ENCODE results near the gene OR5AU1. TPM values are rescaled to one million over a fixed set of nuclear protein-coding genes. Genes with fewer than 3 reads are reported as not detected.

The OR5AU1 gene
- polyA plus RNA-seq, 1 donor (not counting 4 experiments of a cell fraction or from before 2014, with no cell fraction given): not detected

DNA sequence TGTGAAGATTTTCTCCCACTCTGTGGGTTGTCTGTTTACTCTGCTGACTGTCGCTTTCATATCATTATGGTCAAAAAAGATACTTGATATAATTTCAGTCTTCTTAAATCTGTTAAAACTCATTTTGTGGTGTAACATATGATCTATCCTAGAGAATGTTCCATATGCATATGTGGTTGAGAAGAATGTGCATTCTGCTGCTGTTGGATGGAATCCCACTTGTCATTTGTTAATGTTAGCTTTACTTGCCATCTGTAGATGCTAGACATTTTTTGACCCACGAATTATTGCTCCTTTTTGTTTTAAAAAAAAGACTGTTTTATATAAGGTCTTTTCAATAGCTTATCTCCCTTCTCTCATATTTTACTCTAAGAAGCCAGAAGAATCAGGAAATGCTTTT lies 26.3 kb upstream of the OR5AU1 start:
- H3K27ac ChIP-seq (ENCODE audit: control insufficient read depth, insufficient read depth, low read length): no peak overlapping the region
- H4K20me1 ChIP-seq (ENCODE audit: control insufficient read depth, extremely low read depth, insufficient read depth, low read length): no peaks in the 10 kb centered on the region
- H3K9ac ChIP-seq (ENCODE audit: control insufficient read depth, extremely low read depth, insufficient read depth, low read length): no peak overlapping the region
- H2AFZ ChIP-seq (ENCODE audit: control insufficient read depth, low read length): no peak overlapping the region
- no peak for TF ChIP-seq EZH2 (IDR thresholded peaks at IDR 0.05; ENCODE audit: low read length)
- no peak for TF ChIP-seq CTCF (optimal IDR thresholded peaks at IDR 0.05 in 1 of 3, IDR thresholded peaks at IDR 0.05 in 1 of 3, conservative IDR thresholded peaks at IDR 0.05 in 1 of 3; ENCODE audit: extremely low read depth in 1 of 3, insufficient read depth in 2 of 3, low read length in 3 of 3)
- H3K27me3 ChIP-seq (ENCODE audit: control insufficient read depth, extremely low read depth, insufficient read depth, low read length): peaks cover 4% of the 10 kb centered on the region
- DNase-seq (ENCODE audit: low read depth, low spot score): no peak
- H3K4me1 ChIP-seq (ENCODE audit: control insufficient read depth, extremely low read depth, insufficient read depth, low read length): no peaks in the 10 kb centered on the region
- H3K9me3 ChIP-seq (ENCODE audit: control insufficient read depth, low read depth, low read length): no peaks in the 10 kb centered on the region
- H3K79me2 ChIP-seq (ENCODE audit: control insufficient read depth, insufficient read depth, low read length): no peaks in the 10 kb centered on the region
- H3K4me2 ChIP-seq (ENCODE audit: control insufficient read depth, extremely low read depth, insufficient read depth, low read depth, low read length): no peak overlapping the region
- H3K9me1 ChIP-seq (ENCODE audit: control insufficient read depth, extremely low read depth, insufficient read depth, low read length): no peaks in the 10 kb centered on the region
- FAIRE-seq: no peak
- dilution Hi-C loops (cut with MboI; ENCODE audit: extremely low pct_ligation_motif_present, low sequenced_read_pairs): no loop called here
- no peaks in the 10 kb centered on the region for H3K36me3 ChIP-seq (ENCODE audit: control insufficient read depth in 2 of 2, extremely low read depth in 1 of 2, insufficient read depth in 2 of 2, low read length in 2 of 2)
- H3K4me3 ChIP-seq (ENCODE audit: control insufficient read depth in 2 of 3, extremely low read depth in 1 of 3, insufficient read depth in 2 of 3, low read depth in 1 of 3, low read length in 3 of 3): no peak overlapping the region

DNA sequence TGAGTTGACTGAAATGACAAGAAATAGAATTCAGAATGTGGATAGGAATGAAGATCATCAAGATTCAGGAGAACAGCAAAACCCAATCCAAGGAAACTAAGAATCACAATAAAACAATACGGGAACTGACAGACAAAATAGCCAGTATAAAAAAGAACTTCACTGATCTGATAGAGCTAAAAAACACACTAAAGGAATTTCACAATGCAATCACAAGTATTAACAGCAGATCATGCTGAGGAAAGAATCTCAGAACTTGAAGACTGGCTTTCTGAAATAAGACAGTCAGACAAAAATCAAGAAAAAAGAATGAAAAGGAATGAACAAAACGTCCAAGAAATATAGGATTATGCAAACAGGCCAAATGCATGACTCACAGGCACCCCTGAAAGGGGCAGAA lies 15.3 kb upstream of the OR5AU1 start:
- H3K79me2 ChIP-seq (ENCODE audit: control insufficient read depth, insufficient read depth, low read length): no peaks in the 10 kb centered on the region
- H4K20me1 ChIP-seq (ENCODE audit: control insufficient read depth, extremely low read depth, insufficient read depth, low read length): no peaks in the 10 kb centered on the region
- no peak for FAIRE-seq
- dilution Hi-C loops (cut with MboI; ENCODE audit: extremely low pct_ligation_motif_present, low sequenced_read_pairs): no loop called here
- no peak overlapping the region for H3K27ac ChIP-seq (ENCODE audit: control insufficient read depth, insufficient read depth, low read length)
- H3K9ac ChIP-seq (ENCODE audit: control insufficient read depth, extremely low read depth, insufficient read depth, low read length): no peak overlapping the region
- H3K4me1 ChIP-seq (ENCODE audit: control insufficient read depth, extremely low read depth, insufficient read depth, low read length): no peaks in the 10 kb centered on the region
- no peaks in the 10 kb centered on the region for H3K36me3 ChIP-seq (ENCODE audit: control insufficient read depth in 2 of 2, extremely low read depth in 1 of 2, insufficient read depth in 2 of 2, low read length in 2 of 2)
- no peaks in the 10 kb centered on the region for H3K9me1 ChIP-seq (ENCODE audit: control insufficient read depth, extremely low read depth, insufficient read depth, low read length)
- H3K27me3 ChIP-seq (ENCODE audit: control insufficient read depth, extremely low read depth, insufficient read depth, low read length): no peaks in the 10 kb centered on the region
- H2AFZ ChIP-seq (ENCODE audit: control insufficient read depth, low read length): no peak overlapping the region
- no peak overlapping the region for H3K4me3 ChIP-seq (ENCODE audit: control insufficient read depth in 2 of 3, extremely low read depth in 1 of 3, insufficient read depth in 2 of 3, low read depth in 1 of 3, low read length in 3 of 3)
- no peak overlapping the region for H3K4me2 ChIP-seq (ENCODE audit: control insufficient read depth, extremely low read depth, insufficient read depth, low read depth, low read length)
- no peak for DNase-seq (ENCODE audit: low read depth, low spot score)
- no peaks in the 10 kb centered on the region for H3K9me3 ChIP-seq (ENCODE audit: control insufficient read depth, low read depth, low read length)
- no peak for TF ChIP-seq CTCF (optimal IDR thresholded peaks at IDR 0.05 in 1 of 3, IDR thresholded peaks at IDR 0.05 in 1 of 3, conservative IDR thresholded peaks at IDR 0.05 in 1 of 3; ENCODE audit: extremely low read depth in 1 of 3, insufficient read depth in 2 of 3, low read length in 3 of 3)
- no peak for TF ChIP-seq EZH2 (IDR thresholded peaks at IDR 0.05; ENCODE audit: low read length)

Measured in keratinocyte (primary cell).